Measurements from ENCODE around the gene RNF8. TPM values are rescaled to one million over a fixed set of nuclear protein-coding genes. Genes with fewer than 3 reads are reported as not detected.

RNF8 gene
- total and polyA plus RNA-seq, 9 of the 15 experiments (the other 6 are each of a cell fraction or from before 2014, with no cell fraction given) = 10.6 to 47.0 (median 37.5) TPM

- no TSS peak for BruUV-seq (replicated peaks)
- Histone ChIP-seq H3K27ac (ENCODE audit: extremely low read depth, low read depth, low read length) (peak overlapping the region; percentile 83), H3K4me2 (ENCODE audit: insufficient read depth, low read length) (peak overlapping the region; percentile 89), H3K36me3 (ENCODE audit: control insufficient read depth, insufficient read depth, low read length) (peaks cover 35% of the 10 kb centered on the region), H3K4me3 (peak overlapping the region; percentile 88), H3K27me3 (ENCODE audit: control insufficient read depth in 2 of 2, insufficient read depth in 2 of 2, low read length in 2 of 2) (no peaks in the 10 kb centered on the region), H3K9ac (ENCODE audit: insufficient read depth in 1 of 2, low read depth in 2 of 2, low read length in 2 of 2) (peak overlapping the region; percentile 81 to 96), H3K9me1 (ENCODE audit: control insufficient read depth, insufficient read depth, low read length) (no peaks in the 10 kb centered on the region), H2AFZ (ENCODE audit: low read depth, low read length) (peak overlapping the region; percentile 100; the same call in 1 of the 2 replicates), H3K4me1 (replicated peaks in 1 of 2; ENCODE audit: control insufficient read depth in 2 of 2, insufficient read depth in 2 of 2, low read length in 2 of 2) (peaks cover 12 to 17% of the 10 kb centered on the region in 2 experiments), H4K20me1 (replicated peaks; ENCODE audit: control insufficient read depth, insufficient read depth, low read length) (no peaks in the 10 kb centered on the region), H3K79me2 (ENCODE audit: control insufficient read depth, insufficient read depth, low read length) (peaks cover 41% of the 10 kb centered on the region), H3K9me3 (replicated peaks; ENCODE audit: control insufficient read depth, insufficient read depth, low read depth, low read length) (peaks cover 1% of the 10 kb centered on the region; the same call in 1 of the 2 replicates)
- intact Hi-C loops (cut with micrococcal nuclease) = no loop called here
- FAIRE-seq (no peak), ATAC-seq (peak; percentile 17), DNase-seq (ENCODE audit: extremely low read depth in 1 of 4, low spot score in 3 of 4) (peak in 3 of 4 experiments; percentile 33 to 50 (median 42))
- ChIA-PET CTCF (ENCODE audit: low intra/inter-chr PET ratio) (interaction anchor here (1.5 kb wide), 1 partner anchor 258 kb away, joined by 3 read pairs; no protein-coding TSS in a partner anchor), POLR2A (interaction anchor here (0.6 to 2.3 kb wide), 17 partner anchors 8 to 412 kb away, joined by 3 to 15 read pairs (median 7); no protein-coding TSS in a partner anchor)
- in situ Hi-C loops (cut with MboI) = no loop called here
- 3% methylated on average over 13 of the region's 13 CpGs for WGBS (ENCODE audit: insufficient coverage, low coverage, missing lambda C conversion rate)
- TF ChIP-seq POLR2G (IDR thresholded peaks at IDR 0.05; ENCODE audit: low read depth, low read length) = no peak
- peak; percentile 34 for TF ChIP-seq DACH1 (IDR thresholded peaks at IDR 0.05; ENCODE audit: partially characterized antibody)
- 0 out of 2 replicates have a peak, but pooled peaks have one; percentile 58 for TF ChIP-seq ZNF511 (CRISPR knock-in tag; IDR thresholded peaks at IDR 0.05)
- no peak for TF ChIP-seq CREB5 (CRISPR knock-in tag; IDR thresholded peaks at IDR 0.05)
- TF ChIP-seq RFX7 (CRISPR knock-in tag; IDR thresholded peaks at IDR 0.05) = no peak
- 0 out of 4 replicates have a peak, but pooled peaks of 1 of the 2 experiments have one; percentile 37 for TF ChIP-seq FOXA3 (CRISPR knock-in tag; conservative IDR thresholded peaks at IDR 0.05 in 1 of 2, IDR thresholded peaks at IDR 0.05 in 1 of 2)
- TF ChIP-seq TEAD4 (IDR thresholded peaks at IDR 0.05; ENCODE audit: low read length) = 0 out of 2 replicates have a peak, but pooled peaks have one; percentile 4
- no peak for TF ChIP-seq TEAD4 (CRISPR knock-in tag; IDR thresholded peaks at IDR 0.05; ENCODE audit: borderline replicate concordance)
- TF ChIP-seq ID3 (CRISPR knock-in tag; IDR thresholded peaks at IDR 0.05) = no peak
- no peak for TF ChIP-seq ID3 (tag; IDR thresholded peaks at IDR 0.05)
- 0 out of 4 replicates have a peak, but pooled peaks of 1 of the 2 experiments have one; percentile 7 for TF ChIP-seq RCOR1 (IDR thresholded peaks at IDR 0.05; ENCODE audit: borderline replicate concordance in 1 of 2, low read depth in 2 of 2, low read length in 2 of 2)
- no peak for TF ChIP-seq SRSF7 (optimal IDR thresholded peaks at IDR 0.05; ENCODE audit: low read depth, low read length)
These were observed 80.0 kb downstream of the RNF8 start for GRCh38 chr6:37433657-37434271.
